GM23338 (cell line): ENCODE results near the gene MAPRE3. TPM values are rescaled to one million over a fixed set of nuclear protein-coding genes. Genes with fewer than 3 reads are reported as not detected.

Experiments
- CREB1 ChIP-seq: fragments of 250-450 bp; sonication (Bioruptor Pico); IDR thresholded peaks from 2 replicates; pipeline ENCODE4 v1.5.0; 2020; ENCODE audit warnings: low read depth, mild to moderate bottlenecking, moderate library complexity
- ETS1 ChIP-seq: IDR thresholded peaks from 2 replicates; pipeline ENCODE4 v1.6.1; 2016; ENCODE audit warnings: antibody characterized with exemption
- EZH2 ChIP-seq: fragments of 200-600 bp; sonication (generic); IDR thresholded peaks from one replicate; pipeline ENCODE4 v1.8.0; 2017; ENCODE audit warnings: antibody characterized with exemption, mild to moderate bottlenecking, low read depth; ENCODE audit not compliant: unreplicated experiment
- NANOG ChIP-seq: IDR thresholded peaks from 2 replicates; pipeline ENCODE4 v1.6.1; 2016; ENCODE audit warnings: antibody characterized with exemption, borderline replicate concordance
- POLR2AphosphoS5 ChIP-seq: IDR thresholded peaks from 2 replicates; pipeline ENCODE4 v1.6.1; 2016; ENCODE audit warnings: antibody characterized with exemption, low read depth
- REST ChIP-seq: IDR thresholded peaks from one replicate; pipeline ENCODE4 v1.6.1; 2018; ENCODE audit warnings: antibody characterized with exemption; ENCODE audit not compliant: unreplicated experiment
- STAT1 ChIP-seq: IDR thresholded peaks from one replicate; pipeline ENCODE4 v1.6.1; 2016; ENCODE audit warnings: antibody characterized with exemption; ENCODE audit not compliant: unreplicated experiment
- ZNF331 ChIP-seq: fragments of 250-450 bp; sonication (Bioruptor Pico); IDR thresholded peaks from 2 replicates; pipeline ENCODE4 v1.5.0; 2020; ENCODE audit warnings: low read depth, mild to moderate bottlenecking, moderate library complexity
- ZNF462 ChIP-seq: fragments of 250-450 bp; sonication (Bioruptor Pico); IDR thresholded peaks from 2 replicates; pipeline ENCODE4 v1.5.0; 2020; ENCODE audit warnings: mild to moderate bottlenecking, moderate library complexity
- polyA plus RNA-seq: library from polyadenylated mRNA; unstranded; fragments of >200 nt; fragmentation: Nextera tagmentation; extraction: Ambion mirVana; gene quantifications from 2 replicates; pipeline ENCODE4 v1.2.1, GENCODE V29; 2016
- total RNA-seq: library from RNA; depleted of rRNA; stranded (reverse); fragments of >200 nt; shearing (Covaris generic); gene quantifications from 2 replicates; pipeline ENCODE4 v1.2.3, GENCODE V29; 2014

MAPRE3 gene
- total and polyA plus RNA-seq, 2 experiments from 2014 or later: 3.3 to 4.5 TPM

- TF ChIP-seq ZNF462 (CRISPR knock-in tag) (no peak), CREB1 (no peak), POLR2AphosphoS5 (no peak), NANOG (no peak), ETS1 (no peak), STAT1 (no peak), EZH2 (no peak), REST (no peak), ZNF331 (no peak)
These were observed 37.5 kb upstream of the MAPRE3 start (continued) for GRCh38 chr2:26932974-26933373.
